D721Med (cell line): ENCODE data around the gene NFATC1.

Experiments used
- DNase-seq: peaks from one replicate; pipeline ENCODE4 v3.0.0; 2011; ENCODE audit warnings: low spot score; ENCODE audit not compliant: insufficient read length
- FAIRE-seq: peaks from 2 replicates; lab custom pipeline; 2011; peaks lifted over from hg19 to GRCh38; lab: Jason Lieb, UNC
- TF ChIP-seq, protein P1 (sequence below): IDR thresholded peaks from 2 replicates; pipeline ENCODE4 v1.5.1; 2012; ENCODE audit warnings: mild to moderate bottlenecking, control low read depth; ENCODE audit not compliant: insufficient read depth; ENCODE audit errors: missing control alignments

Gene NFATC1

GRCh38 chr18:79538635-79539034 is 142.9 kb downstream of the NFATC1 start:
- no peak for FAIRE-seq
- TF ChIP-seq, protein P1, sequence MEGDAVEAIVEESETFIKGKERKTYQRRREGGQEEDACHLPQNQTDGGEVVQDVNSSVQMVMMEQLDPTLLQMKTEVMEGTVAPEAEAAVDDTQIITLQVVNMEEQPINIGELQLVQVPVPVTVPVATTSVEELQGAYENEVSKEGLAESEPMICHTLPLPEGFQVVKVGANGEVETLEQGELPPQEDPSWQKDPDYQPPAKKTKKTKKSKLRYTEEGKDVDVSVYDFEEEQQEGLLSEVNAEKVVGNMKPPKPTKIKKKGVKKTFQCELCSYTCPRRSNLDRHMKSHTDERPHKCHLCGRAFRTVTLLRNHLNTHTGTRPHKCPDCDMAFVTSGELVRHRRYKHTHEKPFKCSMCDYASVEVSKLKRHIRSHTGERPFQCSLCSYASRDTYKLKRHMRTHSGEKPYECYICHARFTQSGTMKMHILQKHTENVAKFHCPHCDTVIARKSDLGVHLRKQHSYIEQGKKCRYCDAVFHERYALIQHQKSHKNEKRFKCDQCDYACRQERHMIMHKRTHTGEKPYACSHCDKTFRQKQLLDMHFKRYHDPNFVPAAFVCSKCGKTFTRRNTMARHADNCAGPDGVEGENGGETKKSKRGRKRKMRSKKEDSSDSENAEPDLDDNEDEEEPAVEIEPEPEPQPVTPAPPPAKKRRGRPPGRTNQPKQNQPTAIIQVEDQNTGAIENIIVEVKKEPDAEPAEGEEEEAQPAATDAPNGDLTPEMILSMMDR: no peak

GRCh38 chr18:79540161-79540903 is 144.6 kb downstream of the NFATC1 start:
- no peak for DNase-seq
- FAIRE-seq: no peak
- TF ChIP-seq, protein P1: no peak

More at GRCh38 chr18:79538635-79539034, 142.9 kb downstream of the NFATC1 start:
- DNase-seq: no peak

GRCh38 chr18:79540904-79541282 is 145.2 kb downstream of the NFATC1 start:
- FAIRE-seq: no peak
- DNase-seq: no peak
- TF ChIP-seq, protein P1: no peak

DNA sequence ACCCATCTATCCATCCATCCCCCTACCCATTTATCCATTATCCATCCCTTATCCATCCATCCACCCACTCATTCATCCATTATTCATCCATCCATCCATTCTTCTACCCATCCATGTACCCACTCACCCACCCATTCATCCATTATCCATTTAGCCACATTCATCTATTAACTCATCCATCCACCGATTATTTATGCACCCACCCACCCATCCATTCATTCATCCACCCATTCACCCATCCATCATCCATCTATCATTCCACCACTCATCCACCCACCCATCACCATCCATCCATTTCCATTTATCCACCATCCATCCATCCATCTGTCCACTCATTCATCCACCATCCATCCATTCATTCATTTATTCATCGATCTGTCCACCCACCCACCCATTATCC is 146.5 kb downstream of the NFATC1 start:
- TF ChIP-seq, protein P1: no peak
- DNase-seq (no peak), FAIRE-seq (no peak)

- no peak for FAIRE-seq
These were observed 147.4 kb downstream of the NFATC1 start for GRCh38 chr18:79542876-79543750.

GRCh38 chr18:79543861-79544385 is 148.2 kb downstream of the NFATC1 start:
- FAIRE-seq (no peak), DNase-seq (no peak)
- TF ChIP-seq, protein P1: no peak

More at GRCh38 chr18:79542876-79543750, 147.4 kb downstream of the NFATC1 start:
- TF ChIP-seq, protein P1: no peak
- no peak for DNase-seq
